ENCODE results near the gene SIM2. TPM values are rescaled to one million over a fixed set of nuclear protein-coding genes. Genes with fewer than 3 reads are reported as not detected.

SIM2 gene
- total and polyA plus RNA-seq, 2 of the 13 experiments (the other 11 are each of a cell fraction or from before 2014, with no cell fraction given) = 0.36 to 0.53 TPM

DNA sequence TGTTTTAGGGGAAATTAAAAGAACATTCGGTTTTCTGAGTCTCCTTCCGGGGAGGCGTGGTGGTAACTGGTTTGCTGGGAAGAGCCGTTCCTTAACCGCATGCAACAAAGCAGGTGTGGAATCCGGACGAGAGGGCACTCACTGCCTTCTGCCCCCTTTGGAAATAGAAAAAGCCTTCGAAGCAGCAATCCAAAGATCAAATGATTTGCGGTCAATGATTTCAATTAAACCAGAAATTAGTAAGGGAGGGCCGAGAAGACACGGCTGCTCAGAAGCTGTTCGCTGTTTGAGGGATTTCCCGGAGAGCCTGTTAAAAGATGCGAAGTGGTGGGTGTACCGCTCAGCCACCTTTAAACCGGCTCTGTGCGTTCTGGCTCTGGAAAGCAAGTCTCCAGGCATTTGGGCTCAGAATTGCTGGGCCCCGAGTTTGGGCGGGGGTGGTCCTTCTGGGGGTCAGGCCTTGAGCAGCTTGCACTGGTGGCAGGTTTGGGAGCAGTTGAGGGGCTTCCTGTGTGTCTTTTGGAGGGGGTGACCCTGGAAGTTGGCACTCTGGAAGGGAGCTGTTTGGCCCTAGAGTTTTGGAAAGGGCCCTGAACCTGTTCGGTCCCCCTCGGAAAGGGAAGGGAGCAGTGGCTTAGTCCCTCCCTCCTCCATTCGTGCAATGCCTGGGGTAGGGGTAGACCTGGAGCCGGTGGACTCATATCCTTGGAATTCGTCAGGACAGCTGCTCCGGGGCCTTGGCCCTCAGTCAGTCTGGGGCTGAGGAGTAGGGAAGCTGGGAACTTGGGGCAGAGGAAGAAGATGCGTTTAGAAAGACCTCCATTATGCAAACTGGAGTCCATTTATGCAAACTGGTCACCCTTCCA lies 3.1 kb downstream of the SIM2 start (continued):
- TF ChIP-seq, protein P1, sequence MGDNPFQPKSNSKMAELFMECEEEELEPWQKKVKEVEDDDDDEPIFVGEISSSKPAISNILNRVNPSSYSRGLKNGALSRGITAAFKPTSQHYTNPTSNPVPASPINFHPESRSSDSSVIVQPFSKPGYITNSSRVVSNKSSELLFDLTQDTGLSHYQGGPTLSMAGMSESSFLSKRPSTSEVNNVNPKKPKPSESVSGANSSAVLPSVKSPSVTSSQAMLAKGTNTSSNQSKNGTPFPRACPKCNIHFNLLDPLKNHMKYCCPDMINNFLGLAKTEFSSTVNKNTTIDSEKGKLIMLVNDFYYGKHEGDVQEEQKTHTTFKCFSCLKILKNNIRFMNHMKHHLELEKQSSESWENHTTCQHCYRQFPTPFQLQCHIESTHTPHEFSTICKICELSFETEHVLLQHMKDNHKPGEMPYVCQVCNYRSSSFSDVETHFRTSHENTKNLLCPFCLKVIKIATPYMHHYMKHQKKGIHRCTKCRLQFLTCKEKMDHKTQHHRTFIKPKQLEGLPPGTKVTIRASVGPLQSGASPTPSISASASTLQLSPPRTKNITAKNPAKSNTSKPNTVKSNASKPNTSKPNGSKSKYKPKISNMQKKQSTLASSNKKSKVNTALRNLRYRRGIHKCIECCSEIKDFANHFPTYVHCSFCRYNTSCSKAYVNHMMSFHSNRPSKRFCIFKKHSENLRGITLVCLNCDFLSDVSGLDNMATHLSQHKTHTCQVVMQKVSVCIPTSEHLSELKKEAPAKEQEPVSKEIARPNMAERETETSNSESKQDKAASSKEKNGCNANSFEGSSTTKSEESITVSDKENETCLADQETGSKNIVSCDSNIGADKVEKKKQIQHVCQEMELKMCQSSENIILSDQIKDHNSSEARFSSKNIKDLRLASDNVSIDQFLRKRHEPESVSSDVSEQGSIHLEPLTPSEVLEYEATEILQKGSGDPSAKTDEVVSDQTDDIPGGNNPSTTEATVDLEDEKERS (CRISPR knock-in tag; IDR thresholded peaks at IDR 0.05) = no peak
- no peak for TF ChIP-seq ZBTB7B (CRISPR knock-in tag; IDR thresholded peaks at IDR 0.05)
- TF ChIP-seq, protein P2, sequence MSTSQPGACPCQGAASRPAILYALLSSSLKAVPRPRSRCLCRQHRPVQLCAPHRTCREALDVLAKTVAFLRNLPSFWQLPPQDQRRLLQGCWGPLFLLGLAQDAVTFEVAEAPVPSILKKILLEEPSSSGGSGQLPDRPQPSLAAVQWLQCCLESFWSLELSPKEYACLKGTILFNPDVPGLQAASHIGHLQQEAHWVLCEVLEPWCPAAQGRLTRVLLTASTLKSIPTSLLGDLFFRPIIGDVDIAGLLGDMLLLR (CRISPR knock-in tag; IDR thresholded peaks at IDR 0.05) = no peak

DNA sequence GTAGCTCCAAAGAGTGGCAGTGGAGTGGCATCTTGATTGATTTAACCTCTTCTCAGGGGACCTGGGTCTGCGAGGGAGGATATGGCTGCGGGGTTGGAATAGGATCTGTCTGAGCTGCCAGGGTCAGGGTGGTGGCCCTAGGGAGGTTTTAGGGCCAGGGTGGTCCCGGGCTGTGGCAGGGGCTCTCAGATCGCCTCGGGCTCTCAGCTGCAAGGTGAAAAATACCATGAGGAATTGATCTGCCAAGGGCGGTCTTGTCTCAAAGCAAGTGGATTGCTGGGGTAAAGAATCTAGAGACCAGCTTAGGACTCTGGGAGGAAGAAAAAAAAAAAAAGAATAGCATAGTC lies 3.7 kb downstream of the SIM2 start:
- DNase-seq (ENCODE audit: low spot score) (no peak), FAIRE-seq (no peak), ATAC-seq (no peak)
- Histone ChIP-seq H3K4me2 (ENCODE audit: low read depth, low read length) (no peak overlapping the region), H3K79me2 (ENCODE audit: insufficient read depth, low read length) (no peaks in the 10 kb centered on the region), H3K27ac (ENCODE audit: extremely low read length, insufficient read depth, low read length) (no peak overlapping the region), H4K20me1 (ENCODE audit: insufficient read depth, low read length) (no peaks in the 10 kb centered on the region), H3K27me3 (ENCODE audit: control insufficient read depth in 1 of 2, insufficient read depth in 2 of 2, low read length in 2 of 2) (peaks cover 7 to 63% of the 10 kb centered on the region in 2 experiments), H3K4me3 (replicated peaks in 1 of 3; ENCODE audit: insufficient read depth in 1 of 3, low read depth in 2 of 3, low read length in 3 of 3) (no peak overlapping the region), H3K9me3 (ENCODE audit: low read length) (no peaks in the 10 kb centered on the region), H2AFZ (ENCODE audit: low read length) (no peak overlapping the region), H3K4me1 (ENCODE audit: insufficient read depth, low read length) (peaks cover 10% of the 10 kb centered on the region), H3K36me3 (replicated peaks in 1 of 2; ENCODE audit: control insufficient read depth in 1 of 2, insufficient read depth in 2 of 2, low read length in 2 of 2) (no peaks in the 10 kb centered on the region), H3K9ac (ENCODE audit: insufficient read depth, low read depth, low read length) (no peak overlapping the region)
- WGBS (ENCODE audit: low lambda C conversion rate) = 44% methylated on average over 6 of the region's 6 CpGs
- CTCF ChIA-PET (ENCODE audit: low intra/inter-chr PET ratio, low total read pairs) = no interaction called here
- BruUV-seq (replicated peaks) = no TSS peak
- POLR2A ChIA-PET = no interaction called here
- in situ Hi-C loops (cut with HindIII; ENCODE audit: extremely low pct_ligation_motif_present, low pct_unique_long_range_greater_than_20kb) (no loop called here), intact Hi-C loops (cut with micrococcal nuclease; ENCODE audit: unreplicated experiment) (no loop called here)
- TF ChIP-seq NFATC3 (CRISPR knock-in tag; IDR thresholded peaks at IDR 0.05) (no peak), CHCHD3 (CRISPR knock-in tag; IDR thresholded peaks at IDR 0.05) (no peak), SIX1 (CRISPR knock-in tag; IDR thresholded peaks at IDR 0.05; ENCODE audit: borderline replicate concordance) (no peak), TAF15 (IDR thresholded peaks at IDR 0.05; ENCODE audit: low read depth, low read length, poor library complexity, severe bottlenecking) (no peak), ISX (CRISPR knock-in tag; conservative IDR thresholded peaks at IDR 0.05) (no peak), NFE2L2 (IDR thresholded peaks at IDR 0.05; ENCODE audit: low read length) (no peak), NFE2L1 (CRISPR knock-in tag; IDR thresholded peaks at IDR 0.05; ENCODE audit: borderline replicate concordance) (no peak), SPEN (CRISPR knock-in tag; IDR thresholded peaks at IDR 0.05; ENCODE audit: low read depth) (no peak), ZNF503 (CRISPR knock-in tag; IDR thresholded peaks at IDR 0.05) (no peak), ZBTB26 (CRISPR knock-in tag; IDR thresholded peaks at IDR 0.05; ENCODE audit: borderline replicate concordance) (no peak), SOX6 (IDR thresholded peaks at IDR 0.05) (no peak), SOX6 (CRISPR knock-in tag; IDR thresholded peaks at IDR 0.05) (no peak)
- TF ChIP-seq, protein P3, sequence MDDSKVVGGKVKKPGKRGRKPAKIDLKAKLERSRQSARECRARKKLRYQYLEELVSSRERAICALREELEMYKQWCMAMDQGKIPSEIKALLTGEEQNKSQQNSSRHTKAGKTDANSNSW (CRISPR knock-in tag; IDR thresholded peaks at IDR 0.05; ENCODE audit: borderline replicate concordance) = no peak

Data from HepG2 (cell line).